ENCODE data around the gene EPHB2.
A peak's percentile ranks its signal among the peaks of the same experiment; 100 is the strongest.

EPHB2 gene

GRCh38 chr1:22751124-22751531 is 40.5 kb downstream of the EPHB2 start:
- no peak for DNase-seq (ENCODE audit: low spot score)

- DNase-seq (ENCODE audit: low spot score) = no peak
These were observed 41.7 kb downstream of the EPHB2 start for GRCh38 chr1:22752339-22752738.

- no peak for DNase-seq (ENCODE audit: low spot score)
These were observed 42.9 kb downstream of the EPHB2 start for GRCh38 chr1:22753481-22753971.

- no peak for DNase-seq (ENCODE audit: low spot score)
These were observed 43.6 kb downstream of the EPHB2 start for GRCh38 chr1:22754106-22754768.

- no peak for DNase-seq (ENCODE audit: low spot score)
These were observed 44.2 kb downstream of the EPHB2 start for GRCh38 chr1:22754824-22755223.

- DNase-seq (ENCODE audit: low spot score) = no peak
These were observed 45.0 kb downstream of the EPHB2 start for GRCh38 chr1:22755641-22756040.

GRCh38 chr1:22756125-22756735 is 45.6 kb downstream of the EPHB2 start:
- DNase-seq (ENCODE audit: low spot score) = no peak

GRCh38 chr1:22760455-22760854 is 49.8 kb downstream of the EPHB2 start:
- no peak for DNase-seq (ENCODE audit: low spot score)

GRCh38 chr1:22761101-22761500 is 50.5 kb downstream of the EPHB2 start:
- no peak for DNase-seq (ENCODE audit: low spot score)

GRCh38 chr1:22761821-22762220 is 51.2 kb downstream of the EPHB2 start:
- peak; percentile 59 for DNase-seq (ENCODE audit: low spot score)

GRCh38 chr1:22763487-22764200 is 53.0 kb downstream of the EPHB2 start:
- no peak for DNase-seq (ENCODE audit: low spot score)

- no peak for DNase-seq (ENCODE audit: low spot score)
These were observed 57.2 kb downstream of the EPHB2 start for GRCh38 chr1:22767852-22768251.

GRCh38 chr1:22769932-22770331 is 59.3 kb downstream of the EPHB2 start:
- DNase-seq (ENCODE audit: low spot score) = no peak

GRCh38 chr1:22772014-22772413 is 61.4 kb downstream of the EPHB2 start:
- DNase-seq (ENCODE audit: low spot score) = peak; percentile 77

- DNase-seq (ENCODE audit: low spot score) = peak; percentile 85
These were observed 63.6 kb downstream of the EPHB2 start for GRCh38 chr1:22773981-22774832.

- no peak for DNase-seq (ENCODE audit: low spot score)
These were observed 64.2 kb downstream of the EPHB2 start for GRCh38 chr1:22774833-22775182.

GRCh38 chr1:22775478-22775877 is 64.8 kb downstream of the EPHB2 start:
- DNase-seq (ENCODE audit: low spot score) = no peak

- no peak for DNase-seq (ENCODE audit: low spot score)
These were observed 65.5 kb downstream of the EPHB2 start for GRCh38 chr1:22776035-22776613.

GRCh38 chr1:22777388-22778057 is 66.9 kb downstream of the EPHB2 start:
- DNase-seq (ENCODE audit: low spot score) = no peak

GRCh38 chr1:22778408-22778807 is 67.8 kb downstream of the EPHB2 start:
- no peak for DNase-seq (ENCODE audit: low spot score)

GRCh38 chr1:22778862-22779520 is 68.4 kb downstream of the EPHB2 start:
- peak; percentile 81 for DNase-seq (ENCODE audit: low spot score)
